ENCODE results near the gene ANKFY1.

The ANKFY1 gene

GRCh38 chr17:4235372-4236279 lies 28.2 kb downstream of the ANKFY1 start:
- Histone ChIP-seq H3K27ac (ENCODE audit: insufficient read depth in 1 of 2, low read depth in 1 of 2, low read length in 2 of 2, poor library complexity in 1 of 2, severe bottlenecking in 2 of 2) (no peak overlapping the region), H3K27me3 (replicated peaks in 2 of 5; ENCODE audit: control insufficient read depth in 4 of 5, insufficient read depth in 5 of 5, low read length in 4 of 5) (no peaks in the 10 kb centered on the region)

GRCh38 chr17:4234401-4234800 lies 29.4 kb downstream of the ANKFY1 start:
- H3K9me3 ChIP-seq (ENCODE audit: control extremely low read depth in 1 of 5, control insufficient read depth in 4 of 5, insufficient read depth in 2 of 5, low read depth in 1 of 5, low read length in 4 of 5) = no peaks in the 10 kb centered on the region
- H3K36me3 ChIP-seq (ENCODE audit: control insufficient read depth in 4 of 4, insufficient read depth in 4 of 4, low read length in 3 of 4) = peaks cover 12 to 63% (median 37%) of the 10 kb centered on the region in 4 experiments
- H3K27me3 ChIP-seq (replicated peaks in 2 of 5; ENCODE audit: control insufficient read depth in 4 of 5, insufficient read depth in 5 of 5, low read length in 4 of 5) = no peaks in the 10 kb centered on the region
- no peaks in the 10 kb centered on the region for H3K4me1 ChIP-seq (ENCODE audit: control extremely low read depth in 1 of 4, control insufficient read depth in 4 of 4, insufficient read depth in 4 of 4, low read length in 3 of 4)
- H3K4me3 ChIP-seq (ENCODE audit: control insufficient read depth in 1 of 7, extremely low read depth in 1 of 7, insufficient read depth in 4 of 7, low read depth in 2 of 7, low read length in 6 of 7) = no peak overlapping the region
- CTCF ChIA-PET = interaction anchor here (1.1 to 2.1 kb wide), 3 partner anchors 15 to 22 kb away, joined by 3 to 9 read pairs (median 4); no protein-coding TSS in a partner anchor
- DNase-seq = no peak
- POLR2A ChIA-PET = no interaction called here
- no peak overlapping the region for H3K27ac ChIP-seq (ENCODE audit: insufficient read depth in 1 of 2, low read depth in 1 of 2, low read length in 2 of 2, poor library complexity in 1 of 2, severe bottlenecking in 2 of 2)

More at GRCh38 chr17:4235372-4236279, 28.2 kb downstream of the ANKFY1 start:
- 100% methylated on average over 1 of the region's 8 CpGs for WGBS (ENCODE audit: insufficient coverage)
- ChIA-PET POLR2A (no interaction called here), CTCF (interaction anchor here (0.8 to 1.4 kb wide), 3 partner anchors 11 to 20 kb away, joined by 3 to 4 read pairs (median 3); no protein-coding TSS in a partner anchor)
- Histone ChIP-seq H3K4me3 (ENCODE audit: control insufficient read depth in 1 of 7, extremely low read depth in 1 of 7, insufficient read depth in 4 of 7, low read depth in 2 of 7, low read length in 6 of 7) (no peak overlapping the region), H3K4me1 (ENCODE audit: control extremely low read depth in 1 of 4, control insufficient read depth in 4 of 4, insufficient read depth in 4 of 4, low read length in 3 of 4) (no peaks in the 10 kb centered on the region), H3K9me3 (ENCODE audit: control extremely low read depth in 1 of 5, control insufficient read depth in 4 of 5, insufficient read depth in 2 of 5, low read depth in 1 of 5, low read length in 4 of 5) (no peaks in the 10 kb centered on the region), H3K36me3 (ENCODE audit: control insufficient read depth in 4 of 4, insufficient read depth in 4 of 4, low read length in 3 of 4) (peaks cover 7 to 60% (median 36%) of the 10 kb centered on the region in 4 experiments)
- DNase-seq = no peak

GRCh38 chr17:4233668-4234258 lies 30.0 kb downstream of the ANKFY1 start:
- 96% methylated on average over 4 of the region's 7 CpGs for WGBS (ENCODE audit: insufficient coverage)
- no peak for DNase-seq
- Histone ChIP-seq H3K4me1 (ENCODE audit: control extremely low read depth in 1 of 4, control insufficient read depth in 4 of 4, insufficient read depth in 4 of 4, low read length in 3 of 4) (no peaks in the 10 kb centered on the region), H3K27ac (ENCODE audit: insufficient read depth in 1 of 2, low read depth in 1 of 2, low read length in 2 of 2, poor library complexity in 1 of 2, severe bottlenecking in 2 of 2) (no peak overlapping the region), H3K4me3 (ENCODE audit: control insufficient read depth in 1 of 7, extremely low read depth in 1 of 7, insufficient read depth in 4 of 7, low read depth in 2 of 7, low read length in 6 of 7) (no peak overlapping the region), H3K36me3 (ENCODE audit: control insufficient read depth in 4 of 4, insufficient read depth in 4 of 4, low read length in 3 of 4) (peaks cover 12 to 59% (median 35%) of the 10 kb centered on the region in 4 experiments), H3K9me3 (ENCODE audit: control extremely low read depth in 1 of 5, control insufficient read depth in 4 of 5, insufficient read depth in 2 of 5, low read depth in 1 of 5, low read length in 4 of 5) (no peaks in the 10 kb centered on the region), H3K27me3 (replicated peaks in 2 of 5; ENCODE audit: control insufficient read depth in 4 of 5, insufficient read depth in 5 of 5, low read length in 4 of 5) (no peaks in the 10 kb centered on the region)
- ChIA-PET CTCF (interaction anchor here (1.1 to 2.1 kb wide), 3 partner anchors 16 to 22 kb away, joined by 3 to 9 read pairs (median 4); no protein-coding TSS in a partner anchor), POLR2A (interaction anchor here (0.6 kb wide), 1 partner anchor 40 kb away, joined by 4 read pairs; no protein-coding TSS in a partner anchor)

GRCh38 chr17:4232168-4232813 lies 31.5 kb downstream of the ANKFY1 start:
- POLR2A ChIA-PET = no interaction called here
- 46% methylated on average over 2 of the region's 4 CpGs for WGBS (ENCODE audit: insufficient coverage)
- Histone ChIP-seq H3K36me3 (ENCODE audit: control insufficient read depth in 4 of 4, insufficient read depth in 4 of 4, low read length in 3 of 4) (peaks cover 12 to 57% (median 33%) of the 10 kb centered on the region in 4 experiments), H3K9me3 (ENCODE audit: control extremely low read depth in 1 of 5, control insufficient read depth in 4 of 5, insufficient read depth in 2 of 5, low read depth in 1 of 5, low read length in 4 of 5) (no peaks in the 10 kb centered on the region), H3K27ac (ENCODE audit: insufficient read depth in 1 of 2, low read depth in 1 of 2, low read length in 2 of 2, poor library complexity in 1 of 2, severe bottlenecking in 2 of 2) (no peak overlapping the region), H3K4me3 (ENCODE audit: control insufficient read depth in 1 of 7, extremely low read depth in 1 of 7, insufficient read depth in 4 of 7, low read depth in 2 of 7, low read length in 6 of 7) (no peak overlapping the region), H3K27me3 (replicated peaks in 2 of 5; ENCODE audit: control insufficient read depth in 4 of 5, insufficient read depth in 5 of 5, low read length in 4 of 5) (no peaks in the 10 kb centered on the region), H3K4me1 (ENCODE audit: control extremely low read depth in 1 of 4, control insufficient read depth in 4 of 4, insufficient read depth in 4 of 4, low read length in 3 of 4) (no peaks in the 10 kb centered on the region)
- DNase-seq = no peak
- CTCF ChIA-PET = interaction anchor here (2.1 kb wide), 1 partner anchor 18 kb away, joined by 9 read pairs; no protein-coding TSS in a partner anchor

GRCh38 chr17:4229627-4230541 lies 33.9 kb downstream of the ANKFY1 start:
- 100% methylated on average over 5 of the region's 8 CpGs for WGBS (ENCODE audit: insufficient coverage)
- POLR2A ChIA-PET = interaction anchor here (0.6 kb wide), 1 partner anchor 151 kb away, joined by 9 read pairs; no protein-coding TSS in a partner anchor
- no peak overlapping the region for H3K27ac ChIP-seq (ENCODE audit: insufficient read depth in 1 of 2, low read depth in 1 of 2, low read length in 2 of 2, poor library complexity in 1 of 2, severe bottlenecking in 2 of 2)
- CTCF ChIA-PET = interaction anchor here (1.1 to 2.2 kb wide), 6 partner anchors 9 to 186 kb away, joined by 3 to 13 read pairs (median 7); no protein-coding TSS in a partner anchor
- DNase-seq = no peak
- H3K4me1 ChIP-seq (ENCODE audit: control extremely low read depth in 1 of 4, control insufficient read depth in 4 of 4, insufficient read depth in 4 of 4, low read length in 3 of 4) = no peaks in the 10 kb centered on the region
- H3K9me3 ChIP-seq (ENCODE audit: control extremely low read depth in 1 of 5, control insufficient read depth in 4 of 5, insufficient read depth in 2 of 5, low read depth in 1 of 5, low read length in 4 of 5) = no peaks in the 10 kb centered on the region
- H3K27me3 ChIP-seq (replicated peaks in 2 of 5; ENCODE audit: control insufficient read depth in 4 of 5, insufficient read depth in 5 of 5, low read length in 4 of 5) = no peaks in the 10 kb centered on the region
- H3K4me3 ChIP-seq (ENCODE audit: control insufficient read depth in 1 of 7, extremely low read depth in 1 of 7, insufficient read depth in 4 of 7, low read depth in 2 of 7, low read length in 6 of 7) = no peak overlapping the region
- H3K36me3 ChIP-seq (ENCODE audit: control insufficient read depth in 4 of 4, insufficient read depth in 4 of 4, low read length in 3 of 4) = peaks cover 12 to 46% (median 28%) of the 10 kb centered on the region in 4 experiments

GRCh38 chr17:4221899-4222659 lies 41.7 kb downstream of the ANKFY1 start:
- H3K4me3 ChIP-seq (ENCODE audit: control insufficient read depth in 1 of 7, extremely low read depth in 1 of 7, insufficient read depth in 4 of 7, low read depth in 2 of 7, low read length in 6 of 7) = no peak overlapping the region
- ChIA-PET POLR2A (no interaction called here), CTCF (interaction anchor here (0.8 kb wide), 1 partner anchor 18 kb away, joined by 3 read pairs; no protein-coding TSS in a partner anchor)
- no peaks in the 10 kb centered on the region for H3K4me1 ChIP-seq (ENCODE audit: control extremely low read depth in 1 of 4, control insufficient read depth in 4 of 4, insufficient read depth in 4 of 4, low read length in 3 of 4)
- peaks cover 2 to 17% (median 10%) of the 10 kb centered on the region in 4 experiments for H3K36me3 ChIP-seq (ENCODE audit: control insufficient read depth in 4 of 4, insufficient read depth in 4 of 4, low read length in 3 of 4)
- WGBS (ENCODE audit: insufficient coverage) = 93% methylated on average over 43 of the region's 47 CpGs
- no peak overlapping the region for H3K27ac ChIP-seq (ENCODE audit: insufficient read depth in 1 of 2, low read depth in 1 of 2, low read length in 2 of 2, poor library complexity in 1 of 2, severe bottlenecking in 2 of 2)
- no peak for DNase-seq
- H3K27me3 ChIP-seq (replicated peaks in 2 of 5; ENCODE audit: control insufficient read depth in 4 of 5, insufficient read depth in 5 of 5, low read length in 4 of 5) = no peaks in the 10 kb centered on the region
- no peaks in the 10 kb centered on the region for H3K9me3 ChIP-seq (ENCODE audit: control extremely low read depth in 1 of 5, control insufficient read depth in 4 of 5, insufficient read depth in 2 of 5, low read depth in 1 of 5, low read length in 4 of 5)
